Mesenchymal stem cell (in vitro differentiated cells and primary cell): Measurements from ENCODE around the gene KCNT1.

Experiments used
- DNase-seq: peaks from one replicate; pipeline ENCODE4 v3.0.0-alpha.2; 2013
- H2AFZ ChIP-seq: one replicate; pipeline ENCODE4 v1.6.1; 2013; ENCODE audit warnings: low read depth, mild to moderate bottlenecking, control low read depth, inconsistent platforms, low read length, moderate library complexity
- H2AK5ac ChIP-seq: 2 replicates; pipeline ENCODE4 v1.6.1; 2013; ENCODE audit warnings: low read length, moderate library complexity, mild to moderate bottlenecking, inconsistent platforms; ENCODE audit not compliant: severe bottlenecking
- H2BK120ac ChIP-seq: one replicate; pipeline ENCODE4 v1.6.1; 2013; ENCODE audit warnings: low read depth, mild to moderate bottlenecking, inconsistent platforms, low read length, moderate library complexity
- H2BK12ac ChIP-seq, 2 experiments: one replicate each; pipeline ENCODE4 v1.6.1; 2013; ENCODE audit warnings: inconsistent platforms in 2 of 2, low read length in 2 of 2, mild to moderate bottlenecking in 2 of 2, moderate library complexity in 2 of 2, control low read depth in 1 of 2
- H2BK15ac ChIP-seq: one replicate; pipeline ENCODE4 v1.6.1; 2013; ENCODE audit warnings: mild to moderate bottlenecking, low read depth, inconsistent platforms; ENCODE audit not compliant: poor library complexity, severe bottlenecking
- H2BK5ac ChIP-seq: 2 replicates; pipeline ENCODE4 v1.6.1; 2013; ENCODE audit warnings: low read depth, mild to moderate bottlenecking, low read length, control low read depth, inconsistent platforms; ENCODE audit not compliant: poor library complexity, severe bottlenecking
- H3K14ac ChIP-seq, 2 experiments: one replicate each; pipeline ENCODE4 v1.6.1; 2013; ENCODE audit warnings: inconsistent platforms in 2 of 2, low read length in 2 of 2, control low read depth in 1 of 2, mild to moderate bottlenecking in 1 of 2, moderate library complexity in 1 of 2
- H3K18ac ChIP-seq, 2 experiments: one replicate each; pipeline ENCODE4 v1.6.1; 2013; ENCODE audit warnings: inconsistent platforms in 2 of 2, low read length in 2 of 2, control low read depth in 1 of 2, low read depth in 1 of 2, mild to moderate bottlenecking in 1 of 2
- H3K23ac ChIP-seq, 2 experiments: one replicate each; pipeline ENCODE4 v1.6.1; 2013; ENCODE audit warnings: inconsistent platforms in 2 of 2, low read length in 2 of 2, mild to moderate bottlenecking in 2 of 2, moderate library complexity in 2 of 2, control low read depth in 1 of 2
- H3K27ac ChIP-seq: 2 replicates; pipeline ENCODE4 v1.5.1; 2013; ENCODE audit warnings: mild to moderate bottlenecking, moderate library complexity, low read length, control low read depth, inconsistent platforms; ENCODE audit not compliant: poor library complexity, severe bottlenecking
- H3K27me3 ChIP-seq, 2 experiments: 2 replicates each; pipeline versions ENCODE4 v1.6.1 to v1.7.0; 2013; ENCODE audit warnings: low read length in 2 of 2, mild to moderate bottlenecking in 2 of 2, moderate library complexity in 2 of 2, control low read depth in 1 of 2, inconsistent platforms in 1 of 2; ENCODE audit not compliant: control insufficient read depth in 1 of 2, insufficient read depth in 1 of 2
- H3K36me3 ChIP-seq, 2 experiments: 2 replicates each; pipeline versions ENCODE4 v1.6.1 to v1.7.0; 2013; ENCODE audit warnings: low read length in 2 of 2, control low read depth in 1 of 2, inconsistent platforms in 1 of 2, low read depth in 1 of 2, mild to moderate bottlenecking in 1 of 2; ENCODE audit not compliant: insufficient read depth in 2 of 2, control insufficient read depth in 1 of 2
- H3K4ac ChIP-seq, 2 experiments: one replicate each; pipeline ENCODE4 v1.6.1; 2013; ENCODE audit warnings: inconsistent platforms in 2 of 2, low read length in 2 of 2, mild to moderate bottlenecking in 2 of 2, moderate library complexity in 2 of 2, control low read depth in 1 of 2, low read depth in 1 of 2
- H3K4me1 ChIP-seq: 2 replicates; pipeline ENCODE4 v1.6.1; 2013; ENCODE audit warnings: low read depth, low read length, control low read depth; ENCODE audit not compliant: control insufficient read depth, insufficient read depth
- H3K4me2 ChIP-seq: 2 replicates; pipeline ENCODE4 v1.6.1; 2013; ENCODE audit warnings: low read length, mild to moderate bottlenecking, inconsistent platforms; ENCODE audit not compliant: poor library complexity, severe bottlenecking
- H3K4me3 ChIP-seq, 2 experiments: 2 replicates each; pipeline versions ENCODE4 v1.5.1 to v1.7.0; 2013; ENCODE audit warnings: low read length in 2 of 2, mild to moderate bottlenecking in 2 of 2, control low read depth in 1 of 2, low read depth in 1 of 2; ENCODE audit not compliant: insufficient read depth in 1 of 2
- H3K79me1 ChIP-seq: replicated peaks from 2 replicates; pipeline ENCODE4 v1.6.1; 2013; ENCODE audit warnings: mild to moderate bottlenecking, control low read depth, low read length, inconsistent platforms; ENCODE audit not compliant: poor library complexity, severe bottlenecking
- H3K9ac ChIP-seq: 2 replicates; pipeline ENCODE4 v1.7.0; 2013; ENCODE audit warnings: mild to moderate bottlenecking, low read length, moderate library complexity
- H3K9me3 ChIP-seq: 2 replicates; pipeline ENCODE4 v1.7.0; 2013; ENCODE audit warnings: mild to moderate bottlenecking, low read length; ENCODE audit not compliant: control insufficient read depth
- H4K8ac ChIP-seq: one replicate; pipeline ENCODE4 v1.6.1; 2013; ENCODE audit warnings: inconsistent platforms, mild to moderate bottlenecking, low read length, moderate library complexity
- H4K91ac ChIP-seq: one replicate; pipeline ENCODE4 v1.6.1; 2013; ENCODE audit warnings: mild to moderate bottlenecking, low read length, inconsistent platforms
- WGBS: methylation state at CpG from one replicate; pipeline ENCODE4 v1.1.7; 2013; ENCODE audit warnings: mixed read lengths; 5-methylcytosine and 5-hydroxymethylcytosine counted together

KCNT1 gene

DNA sequence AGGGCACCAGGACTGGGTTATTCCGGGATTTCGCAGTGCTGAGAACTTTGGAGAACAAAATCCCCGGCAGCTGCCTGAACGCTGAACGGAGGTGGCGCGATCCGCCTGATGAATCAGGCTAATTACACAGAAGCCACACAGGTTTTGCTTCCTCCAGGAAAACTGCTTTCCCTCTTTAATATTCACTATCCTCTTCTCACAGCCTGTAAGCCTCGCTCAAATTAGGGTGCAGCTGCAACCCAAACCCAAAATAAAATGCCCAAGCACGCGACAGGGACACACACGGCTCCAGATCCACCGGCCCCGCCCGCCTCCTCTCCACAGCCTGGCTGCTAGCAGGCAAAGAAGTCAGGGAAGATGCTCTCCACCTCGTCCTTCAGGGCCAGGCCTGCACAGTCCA is 8.7 kb upstream of the KCNT1 start:
- Histone ChIP-seq H3K4ac (no peak overlapping the region), H3K18ac (no peak overlapping the region), H3K4me3 (no peak overlapping the region), H2AFZ (no peak overlapping the region), H3K4me1 (peaks cover 7% of the 10 kb centered on the region), H2BK15ac (no peak overlapping the region), H3K14ac (no peak overlapping the region), H3K9ac (no peak overlapping the region), H3K79me1 (no peaks in the 10 kb centered on the region), H4K8ac (no peak overlapping the region), H2BK5ac (no peak overlapping the region), H3K23ac (no peak overlapping the region), H2BK12ac (no peak overlapping the region), H3K27ac (no peak overlapping the region), H3K36me3 (no peaks in the 10 kb centered on the region), H3K9me3 (no peaks in the 10 kb centered on the region), H3K27me3 (peaks cover 0 to 26% of the 10 kb centered on the region in 2 experiments), H3K4me2 (no peak overlapping the region), H2BK120ac (no peak overlapping the region), H4K91ac (no peak overlapping the region), H2AK5ac (no peak overlapping the region)
- 89% methylated on average over 16 of the region's 16 CpGs for WGBS
- DNase-seq, result no peak

DNA sequence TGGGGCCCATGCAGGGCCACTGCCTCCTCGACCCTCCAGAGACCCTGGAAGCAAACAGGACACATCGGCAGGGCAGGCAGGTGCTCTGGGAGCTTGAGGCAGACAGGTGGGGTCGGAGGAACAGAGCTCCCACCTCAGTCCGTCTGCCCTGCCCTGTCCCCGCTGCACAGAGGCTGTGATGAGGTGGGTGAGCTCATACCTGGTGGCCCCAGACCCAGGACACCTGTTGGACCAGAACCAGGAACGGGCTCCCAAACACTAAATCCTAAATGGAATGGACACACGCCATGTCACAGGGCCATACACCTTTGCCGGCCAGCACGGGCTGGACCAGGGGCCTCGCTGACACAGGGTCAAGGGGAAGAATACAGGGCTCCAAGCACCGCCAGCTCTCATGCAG is 8.2 kb upstream of the KCNT1 start:
- Histone ChIP-seq H3K9ac (no peak overlapping the region), H3K4me2 (no peak overlapping the region), H2AFZ (no peak overlapping the region), H3K18ac (no peak overlapping the region), H3K14ac (no peak overlapping the region), H4K91ac (no peak overlapping the region), H3K4ac (no peak overlapping the region), H3K79me1 (no peaks in the 10 kb centered on the region), H2BK15ac (no peak overlapping the region), H3K4me1 (peaks cover 7% of the 10 kb centered on the region), H3K23ac (no peak overlapping the region), H2BK5ac (no peak overlapping the region), H4K8ac (no peak overlapping the region), H2BK120ac (no peak overlapping the region), H3K36me3 (no peaks in the 10 kb centered on the region), H3K4me3 (no peak overlapping the region), H3K27ac (no peak overlapping the region), H2AK5ac (no peak overlapping the region), H3K27me3 (peaks cover 0 to 26% of the 10 kb centered on the region in 2 experiments), H2BK12ac (no peak overlapping the region), H3K9me3 (no peaks in the 10 kb centered on the region)
- WGBS, result 79% methylated on average over 11 of the region's 11 CpGs
- no peak for DNase-seq

DNA sequence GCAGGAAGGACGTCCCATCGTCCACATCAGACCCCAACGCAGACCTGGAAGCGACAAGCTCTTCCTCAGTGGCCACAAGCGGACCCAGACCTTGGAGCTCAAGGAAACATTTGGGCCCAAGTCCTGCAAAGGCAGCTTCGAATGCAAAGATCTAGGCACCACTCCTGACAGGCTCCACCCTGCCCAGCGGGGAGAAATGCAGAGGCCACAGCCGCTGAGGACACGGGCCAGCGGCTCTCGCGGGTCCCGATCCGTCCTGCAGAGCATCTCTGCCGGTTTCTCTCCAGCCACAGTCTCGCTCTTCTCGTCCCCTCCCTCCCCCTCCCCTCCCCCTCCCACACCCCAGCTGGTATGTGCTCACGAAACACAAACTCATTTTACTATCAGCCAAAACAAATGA is 7.6 kb upstream of the KCNT1 start:
- H3K9me3 ChIP-seq, result no peaks in the 10 kb centered on the region
- 76% methylated on average over 18 of the region's 18 CpGs for WGBS
- no peak overlapping the region for H2BK15ac ChIP-seq
- no peak overlapping the region for H3K23ac ChIP-seq
- no peak for DNase-seq
- H2BK5ac ChIP-seq, result no peak overlapping the region
- no peak overlapping the region for H2AFZ ChIP-seq
- H3K79me1 ChIP-seq, result no peaks in the 10 kb centered on the region
- H2BK120ac ChIP-seq, result no peak overlapping the region
- no peak overlapping the region for H3K4me3 ChIP-seq
- H4K91ac ChIP-seq, result no peak overlapping the region
- H2BK12ac ChIP-seq, result no peak overlapping the region
- H3K14ac ChIP-seq, result no peak overlapping the region
- H2AK5ac ChIP-seq, result no peak overlapping the region
- no peak overlapping the region for H4K8ac ChIP-seq
- no peaks in the 10 kb centered on the region for H3K36me3 ChIP-seq
- H3K4ac ChIP-seq, result no peak overlapping the region
- no peak overlapping the region for H3K27ac ChIP-seq
- H3K4me1 ChIP-seq, result peaks cover 7% of the 10 kb centered on the region
- H3K4me2 ChIP-seq, result no peak overlapping the region
- H3K9ac ChIP-seq, result no peak overlapping the region
- peaks cover 0 to 23% of the 10 kb centered on the region in 2 experiments for H3K27me3 ChIP-seq
- H3K18ac ChIP-seq, result no peak overlapping the region

DNA sequence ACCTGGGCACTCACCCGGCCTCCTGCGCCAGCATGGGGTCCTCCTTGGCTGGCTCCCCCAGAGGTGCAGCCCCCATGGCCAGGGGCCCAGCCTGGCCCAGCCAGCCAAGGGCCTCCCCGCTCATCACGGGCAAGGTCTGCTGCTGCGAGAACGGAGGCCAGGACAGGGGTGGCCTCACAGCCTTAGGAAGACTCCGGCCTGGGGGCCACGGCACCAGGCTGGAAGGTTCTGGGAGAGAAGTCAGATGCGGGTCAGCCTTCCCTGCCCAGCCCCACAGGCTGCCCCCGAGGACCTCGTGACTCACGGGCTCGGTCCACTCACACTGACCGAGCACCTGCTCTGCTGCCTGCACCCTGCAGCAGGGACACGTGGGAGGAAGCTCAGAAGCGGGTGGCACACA is 6.9 kb upstream of the KCNT1 start:
- Histone ChIP-seq H3K23ac (no peak overlapping the region), H3K27ac (no peak overlapping the region), H3K4me1 (peaks cover 7% of the 10 kb centered on the region), H3K9ac (no peak overlapping the region), H2BK5ac (no peak overlapping the region), H3K36me3 (no peaks in the 10 kb centered on the region), H3K9me3 (no peaks in the 10 kb centered on the region), H3K4me2 (no peak overlapping the region), H3K4ac (no peak overlapping the region), H2AK5ac (no peak overlapping the region), H3K27me3 (peaks cover 0 to 23% of the 10 kb centered on the region in 2 experiments), H3K4me3 (no peak overlapping the region), H3K14ac (no peak overlapping the region), H4K91ac (no peak overlapping the region), H2BK120ac (no peak overlapping the region), H3K18ac (no peak overlapping the region), H2AFZ (no peak overlapping the region), H2BK12ac (no peak overlapping the region), H4K8ac (no peak overlapping the region), H2BK15ac (no peak overlapping the region), H3K79me1 (no peaks in the 10 kb centered on the region)
- WGBS, result 92% methylated on average over 16 of the region's 16 CpGs
- no peak for DNase-seq
